HG03442 (cell line): ENCODE data around the gene S1PR4.

Experiments used
- ATAC-seq: cut with Tn5 transposase; IDR thresholded peaks from one replicate; pipeline ENCODE4 v1.9.1; 2021; ENCODE audit warnings: mild to moderate bottlenecking, moderate library complexity; ENCODE audit not compliant: unreplicated experiment

The S1PR4 gene, protein sequence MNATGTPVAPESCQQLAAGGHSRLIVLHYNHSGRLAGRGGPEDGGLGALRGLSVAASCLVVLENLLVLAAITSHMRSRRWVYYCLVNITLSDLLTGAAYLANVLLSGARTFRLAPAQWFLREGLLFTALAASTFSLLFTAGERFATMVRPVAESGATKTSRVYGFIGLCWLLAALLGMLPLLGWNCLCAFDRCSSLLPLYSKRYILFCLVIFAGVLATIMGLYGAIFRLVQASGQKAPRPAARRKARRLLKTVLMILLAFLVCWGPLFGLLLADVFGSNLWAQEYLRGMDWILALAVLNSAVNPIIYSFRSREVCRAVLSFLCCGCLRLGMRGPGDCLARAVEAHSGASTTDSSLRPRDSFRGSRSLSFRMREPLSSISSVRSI

DNA sequence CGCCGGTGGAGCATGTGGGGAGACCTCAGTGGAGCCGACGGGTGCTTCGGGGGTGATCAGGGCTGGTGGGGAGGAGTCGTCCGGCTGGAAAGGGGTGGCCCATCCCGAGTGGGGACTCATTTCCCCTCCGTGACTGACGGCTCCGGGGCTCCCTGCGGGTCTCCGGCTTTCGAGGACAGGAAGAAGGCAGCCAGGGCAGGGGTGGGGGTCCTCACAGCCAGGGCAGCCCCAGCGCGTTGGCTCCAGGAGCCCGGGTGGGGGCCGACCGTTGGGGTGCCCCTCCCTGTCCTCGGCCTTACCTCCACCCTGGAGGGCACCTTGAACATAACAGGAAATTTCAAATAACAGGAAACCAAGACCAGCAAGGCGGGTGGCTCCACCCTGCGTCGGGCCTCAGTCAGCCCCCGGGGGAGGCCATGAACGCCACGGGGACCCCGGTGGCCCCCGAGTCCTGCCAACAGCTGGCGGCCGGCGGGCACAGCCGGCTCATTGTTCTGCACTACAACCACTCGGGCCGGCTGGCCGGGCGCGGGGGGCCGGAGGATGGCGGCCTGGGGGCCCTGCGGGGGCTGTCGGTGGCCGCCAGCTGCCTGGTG, at the start of gene S1PR4:
Gene S1PR4, plus strand, starts transcription at position 393 of the 596 bp plus-strand sequence. Its CDS starts 24 bp downstream, at position 417.
- ATAC-seq: no peak

- no peak for ATAC-seq
Measured at GRCh38 chr19:3129112-3129511, 49.5 kb upstream of the S1PR4 start.

DNA sequence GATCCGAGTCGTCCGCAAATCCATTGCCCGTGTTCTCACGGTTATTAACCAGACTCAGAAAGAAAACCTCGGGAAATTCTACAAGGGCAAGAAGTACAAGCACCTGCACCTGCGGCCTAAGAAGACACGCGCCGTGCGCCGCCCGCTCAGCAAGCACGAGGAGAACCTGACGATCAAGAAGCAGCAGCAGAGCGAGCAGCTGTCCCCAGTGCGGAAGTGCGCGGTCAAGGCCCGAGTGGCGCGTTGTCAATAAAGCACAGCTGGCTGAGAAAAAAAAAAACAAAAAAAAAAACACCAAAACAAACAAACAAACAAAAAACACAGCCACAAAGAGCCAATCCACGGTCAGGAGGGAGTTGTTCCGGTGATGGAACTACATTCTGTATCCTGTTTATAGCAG, 47.4 kb upstream of the S1PR4 start:
- ATAC-seq: no peak

- ATAC-seq: peak; percentile 61
Measured at GRCh38 chr19:3132971-3133792, 45.4 kb upstream of the S1PR4 start.

DNA sequence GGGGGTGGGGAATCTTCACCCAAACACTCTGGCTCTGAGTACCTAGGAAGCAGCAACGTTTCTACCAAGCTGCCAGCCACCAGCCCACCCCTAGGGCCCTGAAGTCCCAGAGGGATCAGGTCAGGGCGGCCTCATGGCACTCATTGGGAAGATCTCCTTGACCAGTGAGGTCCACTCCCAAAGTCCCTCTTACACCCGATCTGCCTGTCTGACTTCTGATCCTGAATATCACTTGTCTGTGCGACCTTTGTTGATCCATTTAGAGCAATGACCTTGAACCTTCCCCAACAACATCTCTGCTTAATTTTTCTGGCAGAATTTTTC, 44.8 kb upstream of the S1PR4 start:
- no peak for ATAC-seq

- ATAC-seq: no peak
Measured at GRCh38 chr19:3135961-3136683, 42.4 kb upstream of the S1PR4 start, which contains the start of gene GNA15. Gene GNA15 (plus strand): TSS chr19:3136033. CDS start chr19:3136451, 418 bp downstream.

GRCh38 chr19:3136684-3137055, 41.9 kb upstream of the S1PR4 start:
- no peak for ATAC-seq

GRCh38 chr19:3137119-3137518, 41.5 kb upstream of the S1PR4 start:
- no peak for ATAC-seq

DNA sequence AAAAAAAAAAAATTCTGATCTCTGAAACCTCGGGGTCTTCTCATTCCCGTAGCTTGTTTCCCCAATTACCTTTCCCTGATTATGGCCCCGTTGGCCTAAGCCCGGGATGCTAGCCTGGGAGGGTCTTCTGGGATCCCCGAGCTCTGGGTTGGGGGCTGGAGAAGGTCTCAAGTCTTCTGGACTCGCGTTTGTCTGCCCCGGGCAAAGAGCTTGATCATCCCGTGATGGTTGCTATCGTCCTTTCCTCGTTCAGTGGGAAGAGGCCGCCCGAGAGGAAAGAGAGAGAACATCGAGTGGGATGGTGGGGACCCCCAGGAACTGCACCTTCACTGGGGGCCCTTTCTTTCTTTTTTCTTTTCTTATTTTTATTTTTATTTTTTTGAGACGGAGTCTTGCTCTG, 40.3 kb upstream of the S1PR4 start:
- no peak for ATAC-seq

DNA sequence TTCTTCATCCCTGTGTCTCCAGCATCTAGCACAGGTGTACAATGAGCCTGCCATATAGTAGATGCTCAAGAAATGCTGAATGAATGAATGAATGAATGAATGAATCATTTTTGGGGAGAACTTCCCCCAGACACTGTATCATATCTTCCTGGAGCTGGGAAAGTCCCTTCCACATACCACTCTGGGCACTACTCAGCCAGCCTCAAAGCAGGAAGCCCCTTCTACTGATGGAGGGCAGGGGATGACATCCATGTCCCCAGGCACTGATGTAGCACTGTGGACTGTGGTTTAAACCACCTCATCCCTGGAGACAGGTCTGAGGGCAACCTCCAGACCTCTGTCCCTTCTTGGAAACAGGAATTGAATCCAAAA, 37.9 kb upstream of the S1PR4 start:
- ATAC-seq: no peak

- no peak for ATAC-seq
Measured at GRCh38 chr19:3142292-3142670, 36.3 kb upstream of the S1PR4 start.

DNA sequence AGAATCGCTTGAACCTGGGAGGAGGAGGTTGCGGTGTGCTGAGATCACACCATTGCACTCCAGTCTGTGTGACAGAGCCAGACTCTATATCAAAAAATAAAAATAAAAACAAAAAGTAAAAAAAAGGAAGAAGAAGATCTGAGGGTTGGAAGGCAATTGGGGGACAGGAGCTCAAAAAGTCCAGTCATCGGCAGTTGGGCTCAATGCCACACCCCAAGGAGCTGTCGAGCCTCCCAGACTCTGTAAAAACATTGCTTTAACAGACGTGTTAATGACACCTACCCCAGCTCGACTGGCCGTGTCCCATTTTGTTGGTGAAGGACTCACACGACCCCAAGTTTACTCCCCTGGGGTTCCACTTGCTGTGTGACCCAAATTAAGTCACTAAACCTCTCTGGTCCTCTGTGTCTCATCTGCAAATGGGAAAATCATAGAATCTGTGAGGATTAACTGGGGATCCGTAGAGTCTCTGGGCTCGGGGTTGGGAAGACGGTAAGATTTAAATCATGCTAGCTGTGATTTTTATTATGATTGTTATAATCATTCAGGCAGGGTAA, 35.7 kb upstream of the S1PR4 start:
- ATAC-seq: no peak

- no peak for ATAC-seq
Measured at GRCh38 chr19:3145909-3146676, 32.5 kb upstream of the S1PR4 start.

DNA sequence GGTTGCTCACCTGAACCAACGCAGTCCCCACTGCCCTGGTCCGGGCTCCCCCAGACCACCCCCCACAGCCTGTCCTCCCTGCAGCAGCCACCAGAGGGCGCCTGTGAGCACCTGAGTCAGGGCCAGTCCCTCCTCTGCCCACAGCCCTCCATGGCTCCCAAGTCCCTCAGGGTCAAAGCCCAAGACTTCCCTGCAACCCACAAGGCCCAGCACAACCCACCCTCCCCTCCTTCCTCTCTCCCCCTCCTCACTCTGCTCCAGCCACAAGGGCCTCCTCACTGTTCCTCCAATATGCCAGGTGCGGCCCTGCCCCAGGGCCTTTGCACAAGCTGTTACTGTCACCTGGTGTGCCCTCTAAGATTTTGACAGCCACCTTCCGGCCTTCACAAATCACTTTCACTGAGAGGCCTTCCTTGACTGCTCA, 31.9 kb upstream of the S1PR4 start:
- ATAC-seq: no peak

- no peak for ATAC-seq
Measured at GRCh38 chr19:3148503-3148902, 30.1 kb upstream of the S1PR4 start.

- no peak for ATAC-seq
Measured at GRCh38 chr19:3149089-3149488, 29.5 kb upstream of the S1PR4 start.

- no peak for ATAC-seq
Measured at GRCh38 chr19:3149526-3150505, 28.8 kb upstream of the S1PR4 start.

- no peak for ATAC-seq
Measured at GRCh38 chr19:3150739-3151329, 27.7 kb upstream of the S1PR4 start.
